HG02610 (cell line): ENCODE measurements around the gene NPAS1.

ENCODE experiments used
- ATAC-seq: cut with Tn5 transposase; IDR thresholded peaks from one replicate; pipeline ENCODE4 v1.9.1; 2021; ENCODE audit warnings: mild to moderate bottlenecking, moderate library complexity; ENCODE audit not compliant: unreplicated experiment

Gene NPAS1, protein sequence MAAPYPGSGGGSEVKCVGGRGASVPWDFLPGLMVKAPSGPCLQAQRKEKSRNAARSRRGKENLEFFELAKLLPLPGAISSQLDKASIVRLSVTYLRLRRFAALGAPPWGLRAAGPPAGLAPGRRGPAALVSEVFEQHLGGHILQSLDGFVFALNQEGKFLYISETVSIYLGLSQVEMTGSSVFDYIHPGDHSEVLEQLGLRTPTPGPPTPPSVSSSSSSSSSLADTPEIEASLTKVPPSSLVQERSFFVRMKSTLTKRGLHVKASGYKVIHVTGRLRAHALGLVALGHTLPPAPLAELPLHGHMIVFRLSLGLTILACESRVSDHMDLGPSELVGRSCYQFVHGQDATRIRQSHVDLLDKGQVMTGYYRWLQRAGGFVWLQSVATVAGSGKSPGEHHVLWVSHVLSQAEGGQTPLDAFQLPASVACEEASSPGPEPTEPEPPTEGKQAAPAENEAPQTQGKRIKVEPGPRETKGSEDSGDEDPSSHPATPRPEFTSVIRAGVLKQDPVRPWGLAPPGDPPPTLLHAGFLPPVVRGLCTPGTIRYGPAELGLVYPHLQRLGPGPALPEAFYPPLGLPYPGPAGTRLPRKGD

DNA sequence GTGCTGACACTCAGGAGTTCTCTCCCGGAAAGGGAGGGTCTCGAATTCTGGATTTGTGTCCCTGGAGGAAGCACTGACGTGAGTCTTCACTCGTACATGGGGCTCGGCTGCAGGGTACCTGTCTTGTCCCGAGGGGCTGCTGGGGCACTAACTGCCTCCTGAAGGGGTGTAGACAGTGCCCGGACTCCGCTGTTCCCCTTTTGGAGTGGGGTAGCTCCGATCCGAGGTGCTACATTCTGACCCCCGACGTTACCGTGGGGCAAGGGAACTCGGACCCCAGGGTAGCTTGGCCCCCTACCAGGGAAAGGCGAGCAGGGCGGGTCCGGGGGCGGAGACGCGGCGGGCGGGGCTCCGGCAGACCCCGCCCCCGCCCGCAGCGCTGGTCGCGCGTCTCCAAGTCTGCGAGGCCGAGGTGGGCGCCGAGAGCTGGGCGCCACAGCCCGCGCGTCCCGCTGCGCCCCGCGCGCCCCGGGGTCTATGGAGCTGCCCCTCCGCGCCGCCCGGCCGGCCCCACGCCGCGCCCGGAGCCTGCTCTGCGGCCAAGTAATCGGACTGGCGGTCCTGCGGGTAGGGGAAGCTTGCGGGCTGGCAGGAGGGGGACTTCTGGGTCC lies at the start of gene NPAS1:
Gene NPAS1, plus strand, starts transcription at position 407 of the 611 bp plus-strand sequence. CDS start 1,211 bp downstream, outside the sequence.
- ATAC-seq = no peak

DNA sequence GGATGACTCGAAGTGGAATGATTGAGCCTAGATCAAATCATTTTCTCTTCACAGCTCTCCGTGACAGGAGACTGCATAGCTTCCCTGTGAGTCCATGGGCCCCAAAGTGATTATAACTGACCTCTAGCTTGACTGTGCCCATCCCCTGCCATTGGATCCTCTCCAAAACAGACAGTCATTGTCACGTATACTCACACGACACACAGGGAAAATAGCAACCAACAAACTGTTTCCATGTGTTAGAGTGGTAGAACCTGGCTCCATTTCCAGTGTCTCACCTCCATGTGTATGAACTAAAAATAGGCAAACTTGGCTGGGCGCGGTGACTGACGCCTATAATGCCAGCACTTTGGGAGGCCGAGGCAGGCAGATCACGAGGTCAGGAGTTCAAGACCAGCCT lies 48.8 kb upstream of the NPAS1 start:
- ATAC-seq = no peak

DNA sequence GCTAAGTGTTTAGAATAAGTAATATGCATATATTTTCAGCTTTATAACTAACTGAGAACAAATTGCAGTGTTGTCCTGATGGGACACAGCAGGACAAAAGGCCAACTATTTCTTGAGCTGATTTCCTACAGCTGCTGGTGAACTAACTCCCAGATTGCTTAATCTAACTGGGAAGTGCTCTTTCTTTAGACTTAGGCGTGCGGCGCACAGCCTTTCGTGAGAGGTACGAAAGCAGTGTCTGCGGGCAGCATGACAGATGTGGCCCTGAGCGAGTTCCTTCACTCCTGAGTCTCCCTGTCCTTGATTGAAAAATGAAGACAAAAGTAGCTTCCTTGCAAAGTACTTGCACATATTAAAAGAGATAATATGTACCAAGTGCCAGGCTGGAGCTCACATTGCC lies 47.3 kb upstream of the NPAS1 start:
- no peak for ATAC-seq

DNA sequence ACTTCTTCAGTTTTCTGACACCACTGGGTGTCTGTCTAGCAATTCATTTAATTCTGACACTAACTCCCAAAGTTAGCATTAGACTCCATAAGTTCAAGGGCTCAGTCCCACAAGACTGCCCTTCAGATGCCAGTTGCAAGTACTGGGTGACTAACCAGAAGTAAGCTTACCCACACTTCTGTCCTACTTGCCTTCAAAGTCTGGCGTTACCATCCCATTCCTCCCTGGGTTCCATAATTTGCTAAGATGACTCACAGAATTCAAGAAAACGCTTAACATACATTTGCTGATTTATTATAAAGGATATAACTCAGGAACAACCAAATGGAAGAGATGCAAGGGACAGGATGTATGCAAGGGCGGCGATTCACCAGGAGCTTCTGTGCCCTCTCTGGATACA lies 45.5 kb upstream of the NPAS1 start:
- no peak for ATAC-seq

DNA sequence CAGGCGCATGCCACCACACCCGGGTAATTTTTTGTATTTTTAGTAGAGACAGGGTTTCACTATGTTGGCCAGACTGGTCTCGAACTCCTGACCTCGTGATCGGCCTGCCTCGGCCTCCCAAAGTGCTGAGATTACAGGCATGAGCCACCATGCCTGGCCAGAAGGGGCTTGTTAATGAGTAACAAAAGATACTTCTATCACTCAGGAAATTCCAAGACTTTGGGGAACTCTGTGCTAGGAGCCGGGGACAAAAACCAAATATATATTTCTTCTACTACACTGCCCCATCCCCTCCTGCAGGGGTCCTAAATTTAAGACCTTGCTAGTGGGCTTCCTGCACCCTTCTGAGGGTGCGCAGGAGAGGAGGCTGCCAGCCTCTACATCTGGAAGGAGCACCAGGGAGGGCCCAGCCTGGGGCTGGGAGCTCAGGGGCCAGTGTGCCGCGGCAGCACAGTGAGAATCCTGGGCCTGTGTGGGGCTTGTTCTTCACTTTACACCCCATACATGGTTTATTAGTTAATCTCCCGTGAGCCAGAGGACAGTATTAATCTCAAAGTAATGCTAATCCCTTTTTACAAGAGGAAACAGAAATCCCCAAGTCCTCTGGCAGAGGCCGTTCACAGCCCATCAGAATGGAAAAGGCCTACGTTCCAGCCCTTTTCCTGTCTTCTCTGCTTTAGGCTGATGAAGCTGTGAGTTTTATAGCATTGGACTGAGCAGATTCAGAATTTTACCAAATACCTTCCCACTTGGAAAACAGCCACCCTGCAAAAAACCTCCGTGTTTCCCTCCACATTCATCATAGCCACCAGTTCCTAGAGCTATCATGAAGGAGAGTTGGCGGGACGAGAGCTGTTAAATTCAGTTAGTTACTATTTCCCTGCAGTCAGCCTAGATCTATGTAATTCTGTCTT lies 44.4 kb upstream of the NPAS1 start:
- ATAC-seq = no peak

DNA sequence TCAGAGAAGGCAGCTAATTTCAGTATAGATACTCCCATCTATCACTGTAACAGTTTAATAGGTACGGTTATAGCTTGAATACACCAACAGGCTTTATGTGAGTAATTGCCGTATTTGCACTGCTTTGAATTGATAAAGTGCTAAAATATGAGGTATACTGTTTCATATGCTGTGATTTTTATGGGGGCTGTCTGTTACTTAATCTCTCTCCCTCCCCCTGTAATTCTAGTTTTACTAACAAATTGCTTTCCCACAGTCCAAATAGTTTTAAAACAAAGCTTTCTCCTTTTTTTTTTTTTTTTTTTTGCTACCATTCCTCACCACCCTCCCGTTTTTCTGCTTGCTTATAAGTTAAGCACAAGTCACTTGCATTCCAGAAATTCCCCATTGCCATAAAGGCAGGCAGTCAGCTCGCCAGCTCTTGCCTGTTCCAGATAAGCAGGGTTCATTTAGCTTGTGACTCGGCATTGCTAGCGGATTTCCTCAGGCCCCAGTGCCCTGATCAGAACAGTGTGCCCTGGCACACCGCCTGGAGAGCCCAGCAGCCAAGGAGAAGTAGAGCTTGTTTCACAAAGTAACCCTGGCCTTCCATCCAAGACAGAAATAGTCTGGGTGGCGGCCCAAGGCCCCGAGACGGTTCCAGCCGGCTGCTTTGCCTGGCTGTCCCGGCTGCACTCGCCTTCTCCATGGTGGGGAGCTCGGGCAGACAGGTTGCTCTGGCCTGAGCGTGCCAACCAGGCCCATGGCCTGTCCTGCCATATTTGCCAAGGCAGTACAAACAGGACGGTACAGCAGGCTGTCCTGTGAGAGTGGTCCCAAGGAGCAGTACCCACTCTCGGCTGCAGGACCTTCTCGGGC lies 43.5 kb upstream of the NPAS1 start:
- ATAC-seq = no peak

DNA sequence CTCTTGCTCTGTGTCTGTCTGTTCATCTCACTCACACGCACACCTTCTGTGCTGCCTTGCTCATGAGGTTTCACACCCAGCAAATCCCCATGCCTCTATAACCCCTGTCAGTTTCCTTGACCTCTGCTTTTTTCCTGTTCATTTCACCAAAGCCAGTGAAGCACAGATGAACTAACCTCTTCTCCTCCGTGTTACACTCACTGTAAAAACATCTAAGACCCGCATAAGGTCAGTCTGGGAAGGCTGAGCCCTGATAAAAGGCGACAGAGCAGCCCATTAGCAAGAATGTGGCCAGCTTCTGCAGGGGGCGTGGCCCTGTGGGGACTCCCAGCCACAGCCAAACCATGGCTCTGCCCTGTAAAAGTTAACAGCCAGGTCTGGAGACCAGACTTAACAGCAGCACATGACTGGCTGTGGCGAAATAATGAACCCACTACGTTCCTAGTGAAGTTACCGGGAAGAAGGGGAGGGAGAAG lies 42.8 kb upstream of the NPAS1 start:
- no peak for ATAC-seq

DNA sequence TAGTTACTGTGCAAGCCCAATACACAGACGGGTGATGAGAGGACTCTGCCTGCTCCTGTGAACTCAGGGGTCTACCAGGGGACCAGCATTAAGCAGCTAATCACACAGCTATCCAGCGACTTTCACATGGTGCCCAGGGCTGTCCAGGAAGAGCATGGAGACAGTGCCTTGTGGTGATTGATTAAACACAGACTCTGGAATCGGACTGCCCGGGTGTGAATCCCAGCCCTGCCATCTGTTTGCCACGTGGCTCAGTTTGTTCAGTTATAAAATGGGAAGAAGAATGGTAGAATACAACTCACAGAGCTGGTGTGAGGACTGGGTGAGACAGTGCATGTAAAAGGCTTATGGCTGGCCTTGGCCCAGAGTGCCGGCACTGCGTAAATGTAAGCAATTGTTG lies 42.1 kb upstream of the NPAS1 start:
- no peak for ATAC-seq

DNA sequence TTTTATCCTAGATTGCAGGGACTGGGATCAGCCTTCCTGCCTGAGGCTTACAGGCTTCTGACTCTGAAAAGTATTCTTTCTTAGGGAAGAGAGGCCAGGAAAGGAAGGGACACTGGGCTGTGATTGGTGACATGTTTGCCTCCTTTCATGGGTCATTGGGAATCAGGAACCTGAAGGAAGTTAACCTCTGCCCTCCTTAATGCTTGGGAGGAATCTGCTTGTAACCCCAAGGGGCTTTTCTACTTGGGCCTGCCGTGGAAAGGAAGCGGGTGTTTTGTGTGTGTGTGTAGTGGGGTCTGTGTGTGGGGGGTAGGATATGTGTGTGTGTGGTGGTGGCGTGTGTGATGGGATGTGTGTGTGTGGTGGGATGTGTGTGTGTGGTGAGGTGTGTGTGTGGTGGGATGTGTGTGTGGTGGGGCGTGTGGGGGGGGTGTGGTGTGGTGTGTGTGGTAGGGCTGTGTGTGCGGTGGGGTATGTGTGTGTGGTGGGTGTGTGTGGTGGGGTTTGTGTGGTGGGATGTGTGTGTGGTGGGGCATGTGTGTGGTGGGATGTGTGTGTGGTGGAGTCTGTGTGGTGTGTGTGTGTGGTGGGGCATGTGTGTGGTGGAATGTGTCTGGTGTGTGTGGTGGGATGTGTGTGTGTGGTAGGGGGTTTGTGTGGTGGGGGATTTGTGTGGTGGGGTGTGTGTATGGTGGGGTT lies 41.3 kb upstream of the NPAS1 start:
- ATAC-seq = no peak

DNA sequence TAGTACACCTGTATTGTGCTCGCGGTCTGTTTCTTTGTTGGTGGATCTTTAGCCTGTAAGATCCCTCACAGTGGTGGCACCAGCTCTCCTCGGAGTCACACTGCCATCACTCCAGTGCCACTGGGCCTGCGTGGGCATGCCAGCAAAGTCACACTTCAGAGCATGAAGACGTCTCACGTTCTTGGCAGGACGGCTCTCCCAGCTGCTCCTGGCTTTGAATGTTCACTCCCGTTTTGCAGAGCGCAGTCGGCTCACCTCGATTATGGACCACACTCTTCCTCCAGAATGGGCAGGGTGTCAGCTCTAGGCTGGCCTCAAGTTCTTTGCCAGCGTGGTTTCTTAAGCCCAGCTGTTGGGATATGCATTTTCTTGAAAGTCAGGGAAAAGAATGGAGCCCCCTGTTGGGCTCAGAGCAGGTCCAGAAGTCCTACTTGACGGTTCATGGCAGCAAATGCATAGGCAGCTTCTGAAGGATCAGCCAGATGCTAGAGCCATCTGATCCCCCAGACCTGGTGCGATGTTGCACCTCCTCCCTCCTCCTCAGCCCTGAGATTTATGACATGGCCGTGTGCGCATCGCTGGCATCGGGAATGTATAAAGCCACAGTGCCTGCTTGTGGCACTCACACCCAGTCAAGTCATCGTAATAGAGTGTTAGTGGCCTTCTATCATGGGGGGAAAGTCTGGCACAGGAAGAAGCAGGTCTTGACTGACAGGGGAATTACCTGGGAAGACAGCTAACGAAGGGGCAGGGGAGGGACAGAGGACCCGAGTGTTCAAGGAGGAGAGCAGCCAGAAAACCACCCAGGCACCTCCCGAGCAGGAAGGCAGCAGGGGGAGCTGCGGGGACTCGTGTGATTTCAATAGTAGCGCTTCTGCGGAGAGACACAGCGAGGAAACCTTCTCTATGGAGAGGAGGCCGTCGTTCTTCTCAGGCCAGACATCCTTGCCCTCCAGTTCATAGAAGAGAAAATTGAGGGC lies 40.2 kb upstream of the NPAS1 start:
- no peak for ATAC-seq

DNA sequence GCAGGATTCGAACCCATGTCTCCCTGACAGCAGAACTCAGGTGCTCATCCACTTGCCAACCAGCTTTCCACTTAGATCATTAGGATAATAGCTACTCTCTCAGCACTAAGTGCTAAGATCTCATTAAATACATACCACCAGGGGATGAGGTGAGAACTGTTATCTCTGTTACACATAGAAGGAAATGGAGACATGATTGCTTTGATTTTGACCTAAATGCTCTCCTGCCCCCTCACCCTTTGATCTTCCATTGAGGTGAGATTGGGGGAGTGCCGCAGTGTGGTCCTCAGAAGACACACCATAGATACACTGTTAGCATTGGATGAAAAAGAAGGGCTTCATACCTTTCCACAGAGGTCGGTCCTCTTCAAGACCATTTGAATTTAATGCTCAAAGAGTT lies 38.9 kb upstream of the NPAS1 start:
- no peak for ATAC-seq

DNA sequence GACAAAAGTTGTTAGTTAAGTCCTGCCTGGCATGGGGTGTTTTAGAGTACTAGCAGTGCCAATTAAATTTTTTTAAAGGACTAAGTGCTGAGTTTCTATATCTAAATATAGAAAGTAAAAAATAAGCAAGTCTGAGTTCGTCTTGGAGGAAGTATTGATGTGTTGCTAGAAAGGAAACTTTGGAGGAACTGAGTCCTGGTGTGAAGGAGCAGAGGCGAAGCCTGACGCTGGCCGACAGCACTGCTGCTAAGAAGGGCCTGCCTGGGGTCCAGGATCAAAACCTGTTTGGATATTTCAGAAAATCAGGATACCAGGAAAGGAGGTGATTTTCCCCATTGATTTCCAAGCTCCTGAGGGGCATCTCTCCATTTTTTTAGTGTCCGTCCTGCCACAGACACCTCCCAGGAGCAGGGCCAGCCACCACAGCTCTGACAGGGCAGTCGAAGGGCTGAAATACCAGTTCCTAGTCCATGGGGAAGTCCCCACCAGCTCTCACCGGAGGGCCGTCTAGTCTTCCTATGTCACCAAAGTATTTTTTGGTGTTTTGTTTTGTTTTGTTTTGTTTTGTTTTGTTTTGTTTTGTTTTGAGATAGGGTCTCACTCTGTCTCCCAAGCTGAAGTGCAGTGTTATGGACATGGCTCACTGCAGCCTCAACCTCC lies 38.2 kb upstream of the NPAS1 start:
- no peak for ATAC-seq

DNA sequence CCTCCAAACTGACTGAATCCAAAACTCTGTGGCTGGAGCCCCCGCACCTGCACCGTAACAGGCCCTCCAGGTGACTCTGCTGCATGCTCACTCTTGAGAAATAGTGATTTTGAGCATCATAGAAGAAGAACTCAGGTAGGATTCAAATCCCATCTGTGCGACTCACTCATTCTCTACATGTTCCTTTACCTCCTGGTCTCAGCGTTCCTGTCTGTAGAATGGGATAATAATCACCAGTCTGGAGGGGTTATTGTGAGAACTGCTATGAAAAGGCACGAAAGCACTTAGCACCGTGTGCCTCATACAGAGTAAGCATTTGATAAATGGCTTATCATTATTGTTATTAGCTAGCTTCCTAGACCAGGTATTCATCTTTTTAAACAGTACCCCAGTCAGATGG lies 36.5 kb upstream of the NPAS1 start:
- no peak for ATAC-seq

DNA sequence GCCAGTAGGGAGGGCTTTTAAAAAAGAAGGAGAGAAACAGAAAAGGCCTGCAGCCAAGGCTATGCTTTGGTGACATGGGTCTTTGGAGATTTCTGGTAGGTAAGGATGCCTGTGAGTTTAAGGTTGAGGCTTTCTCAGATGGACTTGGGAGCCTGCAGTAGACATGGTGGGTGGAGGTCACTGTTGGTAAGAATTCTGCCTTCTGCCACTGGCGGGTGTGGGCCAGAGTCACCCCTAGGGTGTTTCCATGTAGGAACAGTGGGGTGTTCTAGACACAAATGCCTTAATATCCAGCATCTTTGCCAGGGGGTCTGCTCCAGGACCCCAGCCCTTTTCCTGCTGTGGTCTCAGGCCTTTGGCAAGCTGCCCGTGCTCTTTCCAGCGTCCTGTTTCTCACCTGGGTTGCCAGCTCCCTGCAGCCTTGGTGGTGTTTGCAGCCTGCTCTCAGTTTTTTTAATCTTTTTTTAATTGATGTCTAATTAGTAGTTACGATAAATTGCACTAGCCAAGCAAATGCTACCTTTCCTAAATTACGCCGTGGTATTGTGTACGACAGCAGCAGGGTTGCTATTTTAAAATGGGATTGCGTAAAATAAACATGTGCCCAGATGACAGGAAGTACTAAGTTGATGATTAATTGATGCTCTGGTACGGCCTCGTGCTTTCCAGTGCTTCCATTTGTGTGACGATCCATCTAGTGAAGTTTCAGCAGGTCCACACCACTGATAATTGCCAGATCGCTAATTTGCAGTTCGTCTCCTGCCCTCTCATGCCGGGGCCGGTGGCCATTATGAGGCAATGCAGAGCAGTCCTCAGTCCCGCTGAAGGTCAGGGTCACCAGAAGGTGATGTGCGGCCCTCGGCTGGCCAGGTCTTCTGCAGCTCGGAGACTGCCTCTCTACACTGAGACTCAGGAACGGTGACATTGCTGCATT lies 35.3 kb upstream of the NPAS1 start:
- no peak for ATAC-seq

DNA sequence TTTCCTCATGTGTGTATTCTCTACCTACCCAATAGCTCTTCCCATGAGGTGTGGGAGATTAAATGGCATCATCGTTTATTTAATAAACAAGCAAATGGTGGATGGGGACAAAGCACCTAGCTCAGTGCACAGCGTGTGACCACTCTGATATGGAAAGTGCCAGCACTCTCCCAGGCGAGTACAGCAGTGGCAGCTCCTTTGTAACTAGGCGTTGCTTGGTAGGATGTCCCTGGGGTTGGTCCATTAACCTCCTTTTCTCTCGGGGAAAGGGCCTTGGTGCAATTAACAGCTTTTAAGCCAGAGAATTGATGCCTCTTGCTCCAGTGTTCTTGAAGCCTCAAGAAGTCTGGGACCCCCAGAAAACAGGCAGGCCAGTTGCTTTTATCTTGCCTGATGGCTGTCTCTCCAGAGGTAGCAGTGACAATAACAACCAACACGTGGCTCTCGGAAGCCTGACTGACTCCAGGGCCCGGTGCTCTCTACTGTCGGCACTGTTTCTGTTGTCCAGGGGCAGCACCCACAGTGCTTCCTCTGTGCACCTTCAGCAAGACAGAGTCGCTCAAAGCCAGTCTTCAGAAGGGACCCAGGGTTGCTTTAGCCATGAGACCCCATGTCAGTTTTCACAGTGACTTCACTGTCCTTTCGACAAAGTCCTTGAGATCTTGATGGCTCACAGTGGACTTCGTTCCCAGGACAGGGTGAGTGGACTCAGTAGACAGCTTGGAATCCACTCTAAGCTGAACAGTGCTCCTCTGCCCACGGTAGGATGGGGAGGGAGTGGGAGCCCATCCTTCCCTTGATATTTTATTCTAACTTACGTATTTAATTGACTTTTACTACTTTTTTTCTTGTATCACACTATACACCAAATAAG lies 33.9 kb upstream of the NPAS1 start:
- ATAC-seq = no peak
